SH-SY5Y (cell line): Measurements from ENCODE around the gene MREG.

Source experiments
- GATA2 ChIP-seq: IDR thresholded peaks from 2 replicates; pipeline ENCODE4 v1.6.1; 2011; ENCODE audit warnings: mild to moderate bottlenecking, low read depth, low read length
- GATA3 ChIP-seq: IDR thresholded peaks from 2 replicates; pipeline ENCODE4 v1.6.1; 2011; ENCODE audit warnings: low read depth, mild to moderate bottlenecking, low read length, moderate library complexity

- TF ChIP-seq GATA2, result no peak
- TF ChIP-seq GATA3, result no peak
Measured at GRCh38 chr2:216034065-216034464, 20.7 kb upstream of the MREG start.
